ENCODE measurements around the gene COLEC11.
"Not testable (repeated sequence)": the region's sequence is repeated elsewhere in the genome, so short reads cannot be mapped to it uniquely, and the experiment has no call there.

Gene COLEC11

GRCh38 chr2:3625186-3625585, 30.3 kb downstream of the COLEC11 start:
- no peak for DNase-seq (ENCODE audit: low read depth)

GRCh38 chr2:3626118-3626811, 31.4 kb downstream of the COLEC11 start:
- DNase-seq (ENCODE audit: low read depth), result no peak

- no peak for DNase-seq (ENCODE audit: low read depth)
Measured at GRCh38 chr2:3626812-3627499, 32.0 kb downstream of the COLEC11 start.

- no peak for DNase-seq (ENCODE audit: low read depth)
Measured at GRCh38 chr2:3627500-3628100, 32.7 kb downstream of the COLEC11 start.

GRCh38 chr2:3628241-3628679, 33.3 kb downstream of the COLEC11 start:
- DNase-seq (ENCODE audit: low read depth), result no peak

- DNase-seq (ENCODE audit: low read depth), result no peak
Measured at GRCh38 chr2:3628800-3629199, 33.9 kb downstream of the COLEC11 start.

- DNase-seq (ENCODE audit: low read depth), result no peak
Measured at GRCh38 chr2:3630631-3631030, 35.7 kb downstream of the COLEC11 start.

GRCh38 chr2:3631161-3631850, 36.4 kb downstream of the COLEC11 start:
- no peak for DNase-seq (ENCODE audit: low read depth)

- DNase-seq (ENCODE audit: low read depth), result no peak
Measured at GRCh38 chr2:3631851-3632659, 37.1 kb downstream of the COLEC11 start.

- DNase-seq (ENCODE audit: low read depth), result no peak
Measured at GRCh38 chr2:3633089-3633981, 38.4 kb downstream of the COLEC11 start.

GRCh38 chr2:3633982-3634595, 39.2 kb downstream of the COLEC11 start:
- no peak for DNase-seq (ENCODE audit: low read depth)

GRCh38 chr2:3634596-3635121, 39.7 kb downstream of the COLEC11 start:
- DNase-seq (ENCODE audit: low read depth), result no peak

- no peak for DNase-seq (ENCODE audit: low read depth)
Measured at GRCh38 chr2:3635171-3635974, 40.5 kb downstream of the COLEC11 start.

- DNase-seq (ENCODE audit: low read depth), result not testable (repeated sequence)
Measured at GRCh38 chr2:3635975-3636327, 41.0 kb downstream of the COLEC11 start.

GRCh38 chr2:3636586-3637310, 41.8 kb downstream of the COLEC11 start:
- DNase-seq (ENCODE audit: low read depth), result no peak

- no peak for DNase-seq (ENCODE audit: low read depth)
Measured at GRCh38 chr2:3637311-3637675, 42.4 kb downstream of the COLEC11 start.

- DNase-seq (ENCODE audit: low read depth), result no peak
Measured at GRCh38 chr2:3637692-3638455, 43.0 kb downstream of the COLEC11 start.

- no peak for DNase-seq (ENCODE audit: low read depth)
Measured at GRCh38 chr2:3638456-3638810, 43.5 kb downstream of the COLEC11 start.

All from activated T-helper 1 cell treated with Interleukin-2 at 50 U/mL for 16 hours (primary cell).